Measurements from ENCODE around the gene GPRIN3.
"Not testable (repeated sequence)": the region's sequence is repeated elsewhere in the genome, so short reads cannot be mapped to it uniquely, and the experiment has no call there.

The GPRIN3 gene

DNA sequence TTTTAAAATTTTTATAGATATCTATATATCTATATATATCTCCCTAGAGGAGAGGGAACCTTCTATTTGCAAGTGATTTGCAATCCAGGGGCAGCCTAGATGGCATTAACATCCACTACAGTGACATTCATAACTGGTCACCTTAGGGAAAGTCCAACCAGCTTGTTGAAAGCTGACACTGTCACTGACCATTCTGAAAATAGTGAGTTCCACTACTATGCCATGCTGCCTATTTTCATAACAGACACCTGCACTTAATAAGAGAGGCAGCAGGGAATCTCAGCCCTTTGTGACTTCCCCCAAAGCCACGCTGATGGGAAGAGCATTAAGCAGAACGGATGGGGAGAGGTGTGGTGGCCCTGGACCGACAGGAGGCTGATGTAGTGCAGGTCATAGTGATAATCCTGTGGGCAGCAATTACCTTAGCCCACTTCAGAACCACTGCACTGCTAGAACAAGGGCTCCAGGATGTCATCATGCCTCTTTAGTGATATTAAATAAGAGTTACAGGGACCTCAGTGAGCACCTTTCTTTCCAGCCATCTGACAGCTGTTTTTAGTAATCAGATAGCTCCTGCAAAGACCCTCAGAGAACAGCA, 51.3 kb downstream of the GPRIN3 start:
- DNase-seq (ENCODE audit: low spot score) = no peak

DNA sequence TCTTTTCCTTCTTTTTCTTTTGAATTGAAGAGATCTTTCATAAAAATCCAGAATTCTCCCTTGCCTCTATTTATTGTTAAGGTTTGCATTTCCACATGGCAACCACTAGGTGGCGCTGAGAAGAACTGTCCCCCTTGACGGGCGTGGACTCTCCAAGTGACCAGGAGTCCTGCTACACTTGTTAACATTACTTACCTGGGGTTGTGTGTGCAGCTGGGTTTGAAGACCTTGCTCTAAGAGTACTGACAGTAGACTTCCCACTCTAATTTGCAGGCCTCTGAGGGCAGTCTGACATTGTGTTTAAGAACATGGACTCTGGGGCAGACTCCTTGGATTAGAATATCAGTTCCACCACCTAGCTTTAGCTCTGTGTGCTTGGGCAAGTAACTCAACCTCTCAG, 52.8 kb downstream of the GPRIN3 start:
- peak; percentile 36 for DNase-seq (ENCODE audit: low spot score)

DNA sequence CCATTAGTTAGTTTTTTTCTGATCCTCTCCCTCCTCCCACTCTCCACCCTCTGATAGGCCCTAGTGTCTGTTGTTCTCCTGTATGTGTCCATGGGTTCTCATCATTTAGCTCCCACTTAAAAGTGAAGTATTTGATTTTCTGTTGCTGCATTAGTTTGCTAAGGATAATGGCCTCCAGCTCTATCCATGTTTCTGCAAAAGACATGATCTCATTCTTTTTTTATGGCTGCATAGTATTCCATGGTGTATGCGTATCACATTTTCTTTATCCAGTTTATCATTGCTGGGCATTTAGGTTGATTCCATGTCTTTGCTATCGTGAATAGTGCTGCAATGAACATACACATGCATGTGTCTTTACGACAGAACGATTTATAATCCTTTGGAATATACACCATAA, 53.3 kb downstream of the GPRIN3 start:
- DNase-seq (ENCODE audit: low spot score) = not testable (repeated sequence)

DNA sequence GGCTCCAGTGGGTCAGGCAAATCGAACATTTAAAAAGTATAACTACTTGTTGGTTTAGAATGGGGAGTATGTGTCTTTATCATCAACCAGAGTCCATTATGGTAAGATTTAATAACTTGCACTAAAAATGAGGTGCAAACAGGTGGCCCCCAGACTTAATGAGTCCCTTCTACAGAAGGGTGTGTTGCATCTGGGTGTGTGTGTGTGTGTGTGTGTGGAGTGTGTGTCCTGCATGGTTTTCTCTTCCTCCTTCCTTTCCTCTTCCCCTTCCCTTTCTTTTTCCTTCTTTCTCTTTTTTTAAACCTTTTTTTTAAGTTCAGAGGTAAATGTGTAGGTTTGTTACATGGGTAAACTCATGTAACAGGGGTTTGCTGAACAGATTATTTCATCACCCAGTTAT, 53.7 kb downstream of the GPRIN3 start:
- no peak for DNase-seq (ENCODE audit: low spot score)

DNA sequence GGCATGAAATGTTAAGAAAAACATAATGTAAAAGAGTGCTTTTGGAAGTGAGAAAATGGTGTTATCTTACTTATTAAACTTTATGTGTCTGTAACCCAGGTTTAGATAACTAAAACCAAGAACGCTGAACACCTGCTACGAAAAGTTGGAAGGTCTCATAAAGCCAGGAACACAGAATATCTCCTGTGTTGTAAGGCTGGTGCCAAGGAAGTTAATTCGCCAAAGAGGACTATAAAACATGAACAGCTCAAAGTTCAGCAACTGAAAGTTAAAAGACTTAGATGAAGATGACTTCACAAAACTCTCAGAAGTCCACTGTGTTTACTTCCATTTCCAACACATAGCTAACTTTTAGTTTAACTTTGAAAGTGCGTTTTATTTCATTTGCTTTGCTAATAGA, 54.3 kb downstream of the GPRIN3 start:
- no peak for DNase-seq (ENCODE audit: low spot score)

DNA sequence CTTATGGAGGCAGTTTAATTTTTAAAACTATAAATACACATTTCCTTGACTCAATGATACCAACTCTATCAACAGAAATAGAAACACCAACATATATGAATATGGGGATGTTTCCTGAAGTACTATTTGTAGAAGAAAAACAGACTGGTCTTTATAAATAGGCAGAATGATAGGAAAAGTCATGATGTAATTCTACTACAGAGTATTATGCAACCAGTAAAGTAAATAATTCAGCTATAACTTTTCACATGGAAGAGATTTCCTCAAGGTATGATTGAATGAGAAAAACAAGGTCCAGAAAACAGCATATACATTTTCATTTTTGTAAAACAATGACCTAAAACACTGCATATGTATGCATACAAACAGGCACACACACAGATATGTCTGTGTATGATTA, 56.2 kb downstream of the GPRIN3 start:
- no peak for DNase-seq (ENCODE audit: low spot score)

DNA sequence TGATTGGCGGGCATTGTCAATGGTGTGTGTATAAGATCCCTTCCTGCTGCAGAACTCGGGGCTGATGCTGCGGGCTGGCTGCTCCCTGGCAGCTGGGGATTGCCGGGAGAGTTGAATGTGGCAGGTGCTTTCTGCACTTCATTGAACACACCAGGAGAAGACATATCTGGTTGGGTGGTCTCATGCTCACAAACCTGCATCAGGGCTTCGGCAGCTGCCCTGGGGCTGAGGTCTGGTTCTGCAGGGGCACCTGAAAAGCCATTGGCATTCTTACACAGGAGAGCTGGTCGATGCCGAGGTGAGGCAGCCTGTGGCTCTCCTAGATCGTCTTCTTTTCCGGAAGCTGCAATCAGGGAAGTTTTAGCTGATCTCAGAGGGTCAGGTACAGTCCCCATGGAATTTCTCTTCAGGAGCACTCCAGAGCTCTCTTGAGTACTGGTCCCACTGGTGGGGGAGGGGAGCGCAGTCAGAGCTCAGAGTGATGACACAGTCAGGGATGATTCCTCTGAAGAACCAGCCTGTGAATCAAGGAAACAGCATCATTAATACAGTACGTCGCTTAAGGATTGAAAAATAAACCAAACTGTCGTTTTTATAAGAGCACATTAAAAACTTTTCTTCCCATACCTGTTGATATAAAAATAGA, 57.8 kb downstream of the GPRIN3 start:
- DNase-seq (ENCODE audit: low spot score) = no peak

DNA sequence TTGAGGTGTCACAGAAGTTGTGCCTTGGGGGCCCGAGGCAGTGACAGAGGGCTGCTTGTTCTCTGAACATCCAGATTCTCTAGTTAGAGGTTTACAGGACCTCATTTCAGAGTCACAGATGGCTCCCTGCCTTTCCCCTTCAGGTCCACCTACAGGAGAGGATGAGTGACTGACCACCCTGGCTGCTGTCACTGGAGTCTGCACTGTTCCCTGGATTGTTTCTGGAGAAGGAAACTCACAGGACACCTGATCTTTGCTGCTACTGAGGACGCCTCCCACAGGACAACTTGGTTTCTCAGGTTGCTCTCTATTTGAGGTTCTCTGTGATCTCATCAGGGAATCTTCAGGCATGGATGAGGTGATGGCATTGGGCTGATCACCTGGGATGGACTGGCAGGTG, 58.3 kb downstream of the GPRIN3 start:
- DNase-seq (ENCODE audit: low spot score) = no peak

DNA sequence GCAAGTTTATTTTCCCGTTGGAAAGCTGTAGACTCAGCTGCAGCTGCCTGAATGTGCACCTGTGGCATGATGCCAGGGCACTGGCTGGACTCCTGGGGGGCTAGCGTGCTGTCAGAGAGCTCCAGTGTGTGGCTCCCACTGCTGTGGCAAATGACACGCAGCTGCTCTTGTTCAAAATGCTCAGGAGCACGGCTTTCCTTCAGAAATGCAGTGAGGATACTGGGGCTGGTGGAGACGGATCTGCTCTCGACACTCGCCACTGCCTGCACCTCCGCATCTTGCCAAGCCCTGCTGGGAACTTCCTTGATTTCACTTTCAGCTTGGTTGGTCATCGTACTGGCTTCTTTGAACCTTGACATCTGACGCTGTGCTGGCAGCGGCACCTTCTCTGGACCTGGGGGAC, 58.7 kb downstream of the GPRIN3 start:
- no peak for DNase-seq (ENCODE audit: low spot score)

DNA sequence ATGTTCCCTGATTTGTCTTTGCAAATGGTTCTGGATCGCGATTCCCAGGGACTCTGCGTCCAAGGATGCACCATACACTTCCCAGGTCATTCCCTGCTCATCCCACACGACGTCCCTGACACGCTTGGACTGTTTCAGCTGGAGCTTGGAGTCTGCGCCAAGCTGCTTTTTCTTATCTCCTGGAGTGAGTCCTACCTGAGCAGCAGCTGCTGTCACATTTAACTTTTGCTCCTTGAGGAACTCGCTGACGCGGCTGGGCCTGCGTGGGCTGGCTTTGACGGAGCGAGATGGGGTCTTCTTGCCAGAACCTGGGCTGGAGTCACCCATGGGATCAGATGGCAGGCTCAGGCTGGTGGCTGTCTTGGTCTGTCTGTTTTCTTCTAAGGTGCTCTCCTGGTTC, 59.6 kb downstream of the GPRIN3 start:
- DNase-seq (ENCODE audit: low spot score) = no peak

DNA sequence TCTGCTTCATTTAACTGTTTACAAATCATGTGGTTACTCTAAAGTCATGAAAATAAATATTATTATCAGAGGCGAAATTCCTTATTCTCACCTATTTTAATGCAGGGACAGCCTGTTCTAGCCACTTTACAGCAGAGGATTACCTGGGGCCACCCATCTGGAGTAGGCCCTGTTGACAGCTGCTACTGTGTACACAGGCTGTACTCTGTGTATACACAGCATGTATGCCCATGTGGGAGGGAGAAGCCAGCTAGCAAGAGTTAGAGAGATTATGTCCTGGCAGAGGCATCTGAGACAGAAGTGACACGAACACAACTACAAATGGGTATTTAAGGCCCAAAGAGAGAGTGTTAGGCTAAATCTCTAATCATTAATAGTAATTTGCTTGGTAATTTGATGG, 62.1 kb downstream of the GPRIN3 start:
- no peak for DNase-seq (ENCODE audit: low spot score)

DNA sequence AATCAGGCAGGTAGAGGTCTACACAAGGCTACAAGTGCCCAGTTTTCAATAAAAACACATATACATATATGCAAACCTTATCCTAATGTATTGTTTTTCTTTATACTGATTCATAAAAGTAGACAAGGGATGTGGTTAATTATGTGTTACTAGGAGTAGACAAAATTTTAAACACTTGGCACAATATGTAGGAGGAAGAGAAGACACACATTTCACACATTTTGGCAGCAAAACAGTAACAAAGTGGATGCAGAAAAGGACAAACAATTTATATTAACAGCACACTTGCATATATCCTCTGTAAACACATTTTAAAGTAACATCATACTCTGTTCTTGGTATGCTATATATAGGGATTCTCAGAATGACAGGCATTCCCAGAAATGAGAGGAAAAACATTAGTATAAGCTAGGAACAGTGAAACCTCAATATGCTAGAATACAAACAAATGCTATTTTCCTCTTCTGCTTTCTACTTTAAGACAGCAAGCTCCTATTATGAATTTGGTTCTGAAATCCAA, 63.8 kb downstream of the GPRIN3 start:
- DNase-seq (ENCODE audit: low spot score) = no peak

DNA sequence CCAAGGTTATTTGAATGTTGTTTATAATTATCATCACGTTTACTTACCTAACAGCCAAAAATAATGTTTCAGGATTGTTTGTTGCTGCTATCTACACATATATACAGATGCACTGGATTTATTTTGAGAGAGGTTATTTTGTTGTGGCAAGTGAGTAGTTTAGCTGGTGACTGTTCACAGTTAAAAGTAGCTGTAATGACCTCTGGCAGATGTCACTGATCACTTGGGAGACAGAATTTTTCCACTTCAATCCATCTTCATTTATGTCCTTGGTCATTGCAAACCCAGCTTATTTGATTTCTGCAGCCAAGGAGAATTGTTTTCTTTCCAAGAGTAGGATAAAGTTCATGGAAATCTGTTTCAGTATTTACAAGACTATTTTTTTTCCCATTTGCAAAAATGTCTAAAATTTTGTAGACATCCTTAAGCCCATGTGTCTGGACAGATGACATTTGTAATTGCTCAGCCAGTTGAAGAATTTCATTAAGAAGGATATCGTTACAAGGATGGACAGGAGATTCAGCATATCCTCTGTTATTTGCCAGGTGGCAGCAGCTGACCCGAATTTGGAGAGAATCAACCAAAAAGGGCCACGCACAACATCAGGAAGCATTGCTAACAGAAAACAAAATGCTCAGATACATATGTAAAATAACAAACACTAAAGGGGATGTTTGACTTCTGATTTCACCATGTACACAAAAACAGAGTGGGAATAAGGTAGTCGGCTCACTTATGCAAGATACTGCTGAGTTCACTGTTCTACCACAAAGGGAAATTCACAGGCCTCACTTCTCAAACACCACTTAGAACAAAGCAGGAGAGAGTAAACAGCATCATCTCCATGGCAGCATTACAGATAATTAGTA, 64.5 kb downstream of the GPRIN3 start:
- DNase-seq (ENCODE audit: low spot score) = no peak

DNA sequence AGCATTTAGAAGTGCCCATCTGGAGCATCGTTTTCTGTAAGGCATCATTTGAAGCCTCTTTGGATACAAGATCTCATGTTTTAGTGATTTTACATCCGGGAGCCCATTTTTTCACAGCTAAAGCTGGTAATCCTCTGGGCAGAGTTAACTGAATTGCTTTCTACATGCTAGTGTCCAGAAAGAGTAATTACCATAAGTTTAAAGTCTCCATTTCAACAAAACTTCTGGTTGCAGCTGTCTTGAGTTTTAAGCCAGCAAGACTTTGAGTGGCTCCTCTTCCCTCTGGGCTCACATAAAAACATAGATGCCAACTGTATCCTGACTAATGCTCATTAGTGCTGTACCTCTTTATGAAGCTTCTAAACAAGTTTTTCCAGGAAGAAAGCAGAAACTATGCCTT, 65.4 kb downstream of the GPRIN3 start:
- DNase-seq (ENCODE audit: low spot score) = no peak

DNA sequence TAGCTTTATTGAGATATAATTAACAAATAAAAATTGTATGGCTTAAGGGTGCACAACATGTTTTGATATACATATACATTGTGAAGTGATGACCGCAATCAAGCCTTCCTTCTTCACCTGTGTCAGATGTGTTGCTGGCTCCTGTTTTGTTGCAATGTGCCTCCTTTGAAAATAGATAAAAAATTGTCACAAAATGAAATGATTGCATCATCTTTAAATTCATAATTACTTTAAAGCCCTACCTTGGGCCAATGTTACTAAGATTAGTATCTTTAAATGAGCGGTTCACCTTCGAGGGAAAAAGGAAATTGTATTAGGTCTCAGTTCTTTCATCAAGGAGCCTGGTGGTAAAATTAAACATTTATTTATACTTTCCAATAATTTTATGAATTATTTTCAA, 77.3 kb downstream of the GPRIN3 start:
- DNase-seq (ENCODE audit: low spot score) = no peak

DNA sequence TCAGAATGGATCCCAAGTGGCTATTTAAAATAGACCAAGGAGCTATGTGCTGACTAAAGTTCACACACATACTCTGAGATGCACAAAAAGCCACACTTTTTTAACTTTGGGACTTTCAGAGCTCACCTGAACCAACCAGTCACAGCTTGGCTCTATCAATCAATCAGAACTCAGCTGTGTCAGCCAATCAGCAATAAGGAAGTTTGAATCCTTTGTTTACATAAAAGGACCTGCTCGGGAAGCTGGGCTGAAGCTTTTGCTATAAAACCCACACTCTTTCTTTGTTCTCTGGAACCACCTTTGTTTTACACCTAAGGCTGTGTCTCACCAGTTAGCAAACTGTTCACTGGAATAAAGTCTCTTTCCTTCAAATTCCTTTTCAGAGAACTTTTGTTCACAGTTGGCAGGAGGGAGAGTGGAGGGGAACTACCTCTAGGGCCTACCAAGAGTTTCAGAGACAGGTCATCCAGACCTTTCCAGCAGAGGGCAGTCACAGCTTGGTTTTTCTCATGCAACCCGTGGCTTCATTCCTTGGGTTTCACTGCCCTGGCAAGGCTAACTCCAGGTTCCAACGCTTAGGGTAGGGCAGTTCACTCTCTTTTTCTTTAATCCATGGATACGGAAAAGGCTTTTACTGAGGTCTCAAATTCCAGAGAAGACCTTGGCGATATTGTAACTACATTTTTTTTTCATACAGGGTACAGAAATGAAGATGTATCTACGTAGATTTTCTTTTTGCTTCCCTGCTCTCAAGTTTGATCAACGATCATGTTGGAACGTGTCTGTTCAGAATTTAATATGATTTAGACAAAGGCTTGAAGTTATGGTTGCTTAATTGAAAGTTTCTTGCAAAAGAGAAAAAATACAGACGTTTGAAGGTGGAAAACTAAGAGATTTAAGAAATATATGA, 80.7 kb downstream of the GPRIN3 start:
- DNase-seq (ENCODE audit: low spot score) = peak; percentile 78

DNA sequence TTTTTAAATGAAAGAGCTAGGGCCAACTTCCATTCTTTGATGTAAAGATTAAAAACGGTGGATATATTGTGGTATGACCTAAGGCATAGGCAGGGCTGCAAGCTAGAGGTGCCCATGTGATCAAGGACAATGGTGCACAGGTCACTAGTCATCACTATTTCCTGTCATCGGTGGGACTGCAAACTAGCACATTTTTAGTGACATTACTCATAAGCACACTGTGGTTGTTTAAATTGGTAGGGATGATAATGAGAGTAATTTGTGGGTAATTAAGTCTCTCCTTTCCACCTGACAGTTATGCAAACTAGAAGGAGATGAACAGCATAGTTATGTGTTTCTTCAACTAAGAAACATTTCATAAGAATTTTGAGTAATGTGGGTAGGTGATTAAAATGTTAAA, 85.4 kb downstream of the GPRIN3 start:
- no peak for DNase-seq (ENCODE audit: low spot score)

DNA sequence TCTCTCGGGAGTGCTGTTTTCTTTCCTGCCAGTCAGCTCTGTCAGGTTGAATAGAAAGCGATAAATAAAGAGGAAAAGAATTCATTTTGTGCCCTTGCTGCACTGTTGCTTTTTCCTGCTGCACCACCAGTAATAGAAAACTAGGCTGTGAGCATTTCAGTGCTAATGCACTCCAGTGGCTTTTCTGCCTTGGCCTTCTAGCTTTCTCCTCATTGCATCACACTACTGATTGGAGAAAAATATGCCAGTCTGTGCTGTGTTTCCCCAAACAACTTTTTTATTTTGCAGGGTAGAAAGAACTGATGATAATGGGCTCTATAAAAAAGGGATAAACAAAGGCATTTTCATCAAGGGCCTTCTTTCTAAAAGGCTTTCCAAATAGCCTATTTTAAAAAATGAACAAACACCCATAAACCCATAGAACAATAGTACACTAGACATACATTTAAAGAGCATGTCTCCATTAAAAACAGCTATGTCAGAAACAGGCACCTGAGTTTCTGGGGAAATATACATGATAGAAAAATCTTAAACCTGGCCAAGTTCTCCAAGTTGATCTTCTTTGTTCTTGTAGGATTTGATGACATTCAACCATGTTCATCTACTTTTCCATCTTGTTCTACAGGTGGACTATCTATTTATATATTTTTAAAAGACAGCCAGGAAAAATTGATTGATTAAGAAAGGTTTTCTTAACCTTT, 86.3 kb downstream of the GPRIN3 start:
- DNase-seq (ENCODE audit: low spot score) = no peak

DNA sequence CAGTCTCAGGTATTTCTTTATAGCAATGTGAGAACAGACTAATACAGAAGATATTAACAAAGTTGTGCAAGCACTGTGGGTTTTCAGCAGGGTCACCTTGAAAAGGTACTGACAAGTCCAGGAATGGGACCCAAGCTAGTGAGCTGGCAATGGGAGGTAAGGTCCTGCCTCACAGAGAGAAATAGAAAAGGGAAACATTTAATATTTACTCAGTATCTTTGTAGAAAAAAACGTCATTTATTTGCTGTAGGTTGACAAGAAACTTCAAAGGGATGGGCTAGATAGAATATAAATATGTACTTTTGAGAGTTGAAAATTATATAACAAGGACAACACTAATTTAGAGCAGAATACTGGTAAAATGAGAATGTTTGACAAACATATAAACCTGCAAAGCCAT, 89.0 kb downstream of the GPRIN3 start:
- no peak for DNase-seq (ENCODE audit: low spot score)

DNA sequence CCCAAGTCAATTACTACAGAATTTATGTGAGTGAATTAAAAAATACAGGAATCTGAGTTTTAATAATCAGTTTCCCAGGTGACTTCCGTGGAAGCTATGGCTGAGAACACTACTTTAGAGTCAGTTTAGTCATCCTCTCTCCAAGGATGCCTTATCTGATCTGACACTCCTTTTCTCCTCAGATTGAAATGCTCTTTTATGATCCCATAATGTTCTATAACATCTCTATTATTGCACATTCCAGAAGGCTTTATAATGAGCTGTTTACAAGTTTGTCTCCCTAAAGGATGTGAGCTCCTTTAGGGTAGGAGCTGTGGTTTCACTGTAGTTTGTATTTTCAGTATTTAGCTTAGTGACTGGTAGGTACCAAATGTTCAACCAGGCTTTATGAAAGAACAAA, 90.0 kb downstream of the GPRIN3 start:
- no peak for DNase-seq (ENCODE audit: low spot score)

DNA sequence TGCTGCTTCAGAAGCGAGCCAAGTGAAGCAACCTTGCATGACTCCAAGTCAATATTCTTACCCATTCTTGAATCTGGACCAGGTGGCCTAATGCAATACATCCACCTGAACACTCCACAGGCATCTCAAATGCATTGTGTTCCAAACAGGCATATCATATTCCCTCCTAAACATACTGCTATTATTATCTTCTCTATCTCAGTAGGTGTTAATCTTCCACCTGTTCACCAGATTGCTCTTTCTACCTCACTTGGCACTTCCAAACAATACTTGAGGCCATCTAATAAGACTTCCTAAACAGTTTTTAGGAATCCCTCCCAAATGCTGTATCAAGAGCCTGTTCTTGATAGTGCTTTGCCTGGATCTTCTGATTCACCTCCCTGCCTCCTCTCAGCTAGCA, 90.7 kb downstream of the GPRIN3 start:
- DNase-seq (ENCODE audit: low spot score) = no peak
